ENCODE measurements around the gene NDUFAF8. TPM values are rescaled to one million over a fixed set of nuclear protein-coding genes. Genes with fewer than 3 reads are reported as not detected.

NDUFAF8 gene
- total RNA-seq, 1 donor from 2014 or later, result 47.6 TPM

DNA sequence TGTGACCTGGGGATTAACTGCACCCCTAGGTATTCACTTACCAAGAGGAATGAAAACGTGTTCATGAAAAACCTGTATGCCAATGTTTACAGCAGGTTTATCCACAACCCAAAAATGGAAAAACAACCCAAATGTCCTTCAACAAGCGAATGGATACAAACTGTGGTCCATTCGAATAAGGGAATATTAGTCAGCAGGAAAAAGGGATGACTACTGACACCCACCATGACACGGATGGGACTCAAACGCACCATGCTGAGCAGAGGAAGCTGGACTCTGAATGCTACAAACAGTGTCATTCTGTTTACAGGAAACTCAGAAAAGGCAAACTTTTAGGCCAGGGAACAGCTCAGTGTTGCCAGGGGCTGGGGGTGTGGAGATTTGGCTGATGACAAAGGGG, 51.1 kb downstream of the NDUFAF8 start:
- Mint-ChIP-seq H3K27ac (no peak overlapping the region), H3K9me3 (no peaks in the 10 kb centered on the region), H3K27me3 (ENCODE audit: low read depth) (no peaks in the 10 kb centered on the region), H3K4me3 (no peak overlapping the region), H3K36me3 (peaks cover 11% of the 10 kb centered on the region), H3K4me1 (peaks cover 19% of the 10 kb centered on the region)
- DNase-seq (ENCODE audit: low spot score in 2 of 2, unreplicated experiment in 2 of 2), result no peak
- TF ChIP-seq, protein P1, sequence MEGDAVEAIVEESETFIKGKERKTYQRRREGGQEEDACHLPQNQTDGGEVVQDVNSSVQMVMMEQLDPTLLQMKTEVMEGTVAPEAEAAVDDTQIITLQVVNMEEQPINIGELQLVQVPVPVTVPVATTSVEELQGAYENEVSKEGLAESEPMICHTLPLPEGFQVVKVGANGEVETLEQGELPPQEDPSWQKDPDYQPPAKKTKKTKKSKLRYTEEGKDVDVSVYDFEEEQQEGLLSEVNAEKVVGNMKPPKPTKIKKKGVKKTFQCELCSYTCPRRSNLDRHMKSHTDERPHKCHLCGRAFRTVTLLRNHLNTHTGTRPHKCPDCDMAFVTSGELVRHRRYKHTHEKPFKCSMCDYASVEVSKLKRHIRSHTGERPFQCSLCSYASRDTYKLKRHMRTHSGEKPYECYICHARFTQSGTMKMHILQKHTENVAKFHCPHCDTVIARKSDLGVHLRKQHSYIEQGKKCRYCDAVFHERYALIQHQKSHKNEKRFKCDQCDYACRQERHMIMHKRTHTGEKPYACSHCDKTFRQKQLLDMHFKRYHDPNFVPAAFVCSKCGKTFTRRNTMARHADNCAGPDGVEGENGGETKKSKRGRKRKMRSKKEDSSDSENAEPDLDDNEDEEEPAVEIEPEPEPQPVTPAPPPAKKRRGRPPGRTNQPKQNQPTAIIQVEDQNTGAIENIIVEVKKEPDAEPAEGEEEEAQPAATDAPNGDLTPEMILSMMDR (IDR thresholded peaks at IDR 0.05; ENCODE audit: unreplicated experiment), result no peak

Other genes with a start within 250 kb of the NDUFAF8 start
- 23.1 to 26.9 TPM (median 26.5 TPM) in 3 replicates for gene CHMP6, start 247.5 kb upstream of the NDUFAF8 start, total RNA-seq
- gene BAIAP2, start 204.2 kb upstream of the NDUFAF8 start, total RNA-seq, result 46.5 to 48.9 TPM (median 47.6 TPM) in 3 replicates
- 0.22 to 0.62 TPM (median 0.47 TPM) in 3 replicates for gene PVALEF, start 73.8 kb upstream of the NDUFAF8 start, total RNA-seq
- 14.8 to 17.3 TPM (median 15.2 TPM) in 3 replicates for gene AATK, start 73.1 kb upstream of the NDUFAF8 start, total RNA-seq
- 26.3 to 27.6 TPM (median 27.3 TPM) in 3 replicates for gene CEP131, start 16.4 kb upstream of the NDUFAF8 start, total RNA-seq
- gene TEPSIN, start 263 bp upstream of the NDUFAF8 start, total RNA-seq, result 44.6 to 49.2 TPM (median 45.0 TPM) in 3 replicates
- 96.6 to 105 TPM (median 103 TPM) in 3 replicates for gene SLC38A10, start 56.0 kb downstream of the NDUFAF8 start, total RNA-seq
- gene BAHCC1, start 156.1 kb downstream of the NDUFAF8 start, total RNA-seq, result 34.9 to 36.4 TPM (median 35.1 TPM) in 3 replicates

Measured in mesothelial cell of epicardium (in vitro differentiated cells).